ENCODE data around the gene RAB7B. TPM values are rescaled to one million over a fixed set of nuclear protein-coding genes. Genes with fewer than 3 reads are reported as not detected.

The RAB7B gene
- total and polyA plus RNA-seq, 2 of the 4 experiments (the other 2 are of a cell fraction): 9.1 to 14.7 TPM

DNA sequence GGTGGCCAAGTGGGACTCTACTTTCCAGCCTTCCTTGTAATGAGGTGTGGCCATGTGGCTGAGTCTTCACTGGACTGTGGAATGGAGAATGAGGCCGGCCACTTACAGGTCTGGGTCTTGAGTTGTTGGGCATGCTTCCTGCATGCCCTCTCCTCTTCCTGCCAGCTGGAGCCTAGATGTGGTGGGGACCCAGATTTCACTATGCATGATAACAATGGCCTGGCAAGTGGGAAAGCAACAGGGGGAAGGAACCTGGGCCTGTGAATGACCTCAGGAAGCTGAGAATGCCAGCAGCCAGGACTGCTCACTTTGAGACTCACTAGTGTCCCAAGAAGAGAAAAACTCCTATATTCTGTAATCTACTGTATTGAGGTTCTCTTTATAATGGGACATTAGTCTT, 51.4 kb downstream of the RAB7B start:
- Histone ChIP-seq H4K8ac (ENCODE audit: low read depth in 2 of 2, low read length in 2 of 2) (no peak overlapping the region), H3K27ac (ENCODE audit: insufficient read depth, low read length) (no peak overlapping the region), H4K5ac (ENCODE audit: low read depth, low read length) (no peak overlapping the region), H2BK20ac (ENCODE audit: low read depth, low read length) (no peak overlapping the region), H3K4me1 (ENCODE audit: control insufficient read depth, insufficient read depth, low read length) (no peaks in the 10 kb centered on the region), H2AFZ (replicated peaks; ENCODE audit: low read length, poor library complexity) (peak overlapping the region; percentile 23), H3K56ac (ENCODE audit: extremely low read depth, insufficient read depth, low read length) (no peak overlapping the region), H3K18ac (ENCODE audit: low read depth, low read length) (no peak overlapping the region), H3K9ac (ENCODE audit: low read depth, low read length) (no peak overlapping the region), H2AK5ac (ENCODE audit: low read depth, low read length) (no peak overlapping the region), H2BK120ac (ENCODE audit: low read depth, low read length) (no peak overlapping the region), H3K23ac (ENCODE audit: low read depth, low read length) (no peak overlapping the region), H3K27me3 (ENCODE audit: control insufficient read depth, insufficient read depth, low read length) (peaks cover 59% of the 10 kb centered on the region), H2AK9ac (replicated peaks; ENCODE audit: low read depth, low read length, poor library complexity) (no peak overlapping the region), H3K36me3 (ENCODE audit: control insufficient read depth, insufficient read depth, low read length) (no peaks in the 10 kb centered on the region), H3K79me1 (ENCODE audit: low read depth in 1 of 2, low read length in 2 of 2) (no peaks in the 10 kb centered on the region), H3K4me3 (ENCODE audit: insufficient read depth, low read depth, low read length) (no peak overlapping the region), H4K91ac (ENCODE audit: insufficient read depth, low read depth, low read length) (no peak overlapping the region), H2BK15ac (ENCODE audit: low read depth, low read length) (no peak overlapping the region), H2BK5ac (ENCODE audit: low read depth, low read length, poor library complexity, severe bottlenecking) (no peak overlapping the region), H4K20me1 (ENCODE audit: insufficient read depth, low read length) (no peaks in the 10 kb centered on the region), H3K14ac (replicated peaks; ENCODE audit: low read depth, low read length) (no peak overlapping the region), H3K4ac (ENCODE audit: low read depth, low read length) (no peak overlapping the region), H3K4me2 (ENCODE audit: low read depth, low read length) (no peak overlapping the region), H3K9me3 (ENCODE audit: control insufficient read depth, insufficient read depth, low read length) (no peaks in the 10 kb centered on the region), H3K9me1 (ENCODE audit: insufficient read depth, low read length) (peaks cover 3% of the 10 kb centered on the region; the same call in 1 of the 2 replicates)
- WGBS, 2 experiments (ENCODE audit: extremely low coverage in 2 of 2, insufficient read length in 1 of 2): no CpG with 5 or more reads among the region's 1 CpG
- ChIA-PET CTCF (interaction anchor here (0.9 to 1.5 kb wide), 2 partner anchors 26 to 33 kb away, joined by 4 to 5 read pairs; no protein-coding TSS in a partner anchor), POLR2A (ENCODE audit: unreplicated experiment) (no interaction called here)
- dilution Hi-C loops (cut with HindIII; ENCODE audit: low sequenced_read_pairs, unreplicated experiment): no loop called here
- DNase-seq: no peak
- TF ChIP-seq NFE2L2 (IDR thresholded peaks at IDR 0.05; ENCODE audit: low read depth, low read length) (no peak), FOS (IDR thresholded peaks at IDR 0.05; ENCODE audit: low read depth, low read length) (no peak), MXI1 (IDR thresholded peaks at IDR 0.05; ENCODE audit: borderline replicate concordance, low read depth, low read length) (no peak), BHLHE40 (IDR thresholded peaks at IDR 0.05; ENCODE audit: low read depth, low read length) (no peak), RAD21 (IDR thresholded peaks at IDR 0.05; ENCODE audit: low read length) (no peak), CTCF (conservative IDR thresholded peaks at IDR 0.05; ENCODE audit: low read depth, low read length) (no peak), MAFK (IDR thresholded peaks at IDR 0.05; ENCODE audit: low read depth, low read length) (no peak), POLR2A (IDR thresholded peaks at IDR 0.05; ENCODE audit: low read depth, low read length) (no peak), ELK1 (IDR thresholded peaks at IDR 0.05; ENCODE audit: borderline replicate concordance, low read depth, low read length) (no peak), RFX5 (IDR thresholded peaks at IDR 0.05; ENCODE audit: low read depth, low read length) (no peak), MAZ (IDR thresholded peaks at IDR 0.05; ENCODE audit: borderline replicate concordance, low read depth, low read length) (no peak), CHD1 (IDR thresholded peaks at IDR 0.05; ENCODE audit: low read depth, low read length) (no peak), SMC3 (IDR thresholded peaks at IDR 0.05; ENCODE audit: low read depth, low read length) (no peak), USF2 (IDR thresholded peaks at IDR 0.05; ENCODE audit: low read depth, low read length) (no peak), RCOR1 (IDR thresholded peaks at IDR 0.05; ENCODE audit: insufficient replicate concordance, low read length) (no peak), CEBPB (IDR thresholded peaks at IDR 0.05; ENCODE audit: low read depth, low read length) (no peak)
- in situ Hi-C loops (cut with MboI; ENCODE audit: low sequenced_read_pairs): no loop called here
- no peak for ATAC-seq (ENCODE audit: low read depth)
- intact Hi-C loops (cut with micrococcal nuclease): no loop called here
- BruUV-seq (replicated peaks): no TSS peak

Measured in IMR-90 (cell line).